Heart left ventricle (tissue), 13 donors: ENCODE measurements around the gene CPT1B.

ENCODE experiments used
- POLR2A ChIP-seq, 2 donors: fragments of 450-650 bp; IDR thresholded peaks; one replicate each; pipeline ENCODE4 v1.6.1; 2017; ENCODE audit warnings: antibody characterized with exemption in 2 of 2, mild to moderate bottlenecking in 2 of 2, moderate library complexity in 2 of 2
- TF ChIP-seq, protein P1 (sequence below), 12 donors: fragments of 200-600 bp; sonication (generic) in 4 of 12; IDR thresholded peaks; one replicate each; pipeline versions ENCODE4 v1.5.0 to v1.8.0; 2018 to 2022; ENCODE audit warnings: antibody characterized with exemption in 12 of 12, mild to moderate bottlenecking in 5 of 12
- donor health status: ischemic (EF 13 %, LVEDD 7.1; RV severe dilation, severe dysfunction).
- donor health status: DM: no; HTN: yes; CAD: no.
- donor health status: DM: no; HTN: no; CAD: no.
- donor health status: ischemic (EF 25% LVEDD 6.9; RV normal size, moderate dysfunction).
- donor health status: ischemic (EF 25% LVEDD 5.7; RV mildly dilated, moderate dysfunction).
- donor health status: ischemic (EF 35%, LVEDD 5.7; RV mildly dilated, moderate dysfunction).
- donor health status: nonischemic (EF 11% LVEDD 7.7; RV severe dilation, severe dysfunction).
- donor health status: DM: yes; HTN: yes; CAD: no.
- donor health status: PGD.
- donor health status: ischemic (EF 29% LVEDD 5.4; RV normal size, mild dysfunction).
- donor health status: nonischemic (EF 23%, LVEDD 6.1; RV moderate dilation, normal function).

DNA sequence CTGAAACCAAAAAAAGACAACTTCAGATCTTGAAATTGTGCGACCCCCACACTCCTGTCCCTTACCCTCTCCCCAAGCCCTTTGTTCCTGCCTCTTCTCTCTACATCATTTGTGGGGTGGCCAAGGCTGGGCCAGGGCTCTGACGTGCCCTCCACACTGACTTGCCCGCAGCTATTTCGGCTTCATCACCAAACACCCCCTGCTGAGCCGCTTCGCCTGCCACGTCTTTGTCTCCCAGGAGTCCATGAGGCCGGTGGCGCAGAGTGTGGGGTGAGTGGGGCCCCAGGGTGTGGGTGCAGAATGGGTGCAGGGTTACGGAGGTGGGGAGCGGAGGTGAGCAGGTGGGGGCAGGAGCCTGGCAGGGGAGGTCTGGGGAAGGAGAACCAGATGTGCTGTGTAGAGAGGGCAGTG, 31.8 kb upstream of the CPT1B start:
- TF ChIP-seq, protein P1, sequence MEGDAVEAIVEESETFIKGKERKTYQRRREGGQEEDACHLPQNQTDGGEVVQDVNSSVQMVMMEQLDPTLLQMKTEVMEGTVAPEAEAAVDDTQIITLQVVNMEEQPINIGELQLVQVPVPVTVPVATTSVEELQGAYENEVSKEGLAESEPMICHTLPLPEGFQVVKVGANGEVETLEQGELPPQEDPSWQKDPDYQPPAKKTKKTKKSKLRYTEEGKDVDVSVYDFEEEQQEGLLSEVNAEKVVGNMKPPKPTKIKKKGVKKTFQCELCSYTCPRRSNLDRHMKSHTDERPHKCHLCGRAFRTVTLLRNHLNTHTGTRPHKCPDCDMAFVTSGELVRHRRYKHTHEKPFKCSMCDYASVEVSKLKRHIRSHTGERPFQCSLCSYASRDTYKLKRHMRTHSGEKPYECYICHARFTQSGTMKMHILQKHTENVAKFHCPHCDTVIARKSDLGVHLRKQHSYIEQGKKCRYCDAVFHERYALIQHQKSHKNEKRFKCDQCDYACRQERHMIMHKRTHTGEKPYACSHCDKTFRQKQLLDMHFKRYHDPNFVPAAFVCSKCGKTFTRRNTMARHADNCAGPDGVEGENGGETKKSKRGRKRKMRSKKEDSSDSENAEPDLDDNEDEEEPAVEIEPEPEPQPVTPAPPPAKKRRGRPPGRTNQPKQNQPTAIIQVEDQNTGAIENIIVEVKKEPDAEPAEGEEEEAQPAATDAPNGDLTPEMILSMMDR (IDR thresholded peaks at IDR 0.05), result no peak
- no peak for TF ChIP-seq POLR2A (IDR thresholded peaks at IDR 0.05)
